ENCODE measurements around the gene HS3ST3A1.

Gene HS3ST3A1

DNA sequence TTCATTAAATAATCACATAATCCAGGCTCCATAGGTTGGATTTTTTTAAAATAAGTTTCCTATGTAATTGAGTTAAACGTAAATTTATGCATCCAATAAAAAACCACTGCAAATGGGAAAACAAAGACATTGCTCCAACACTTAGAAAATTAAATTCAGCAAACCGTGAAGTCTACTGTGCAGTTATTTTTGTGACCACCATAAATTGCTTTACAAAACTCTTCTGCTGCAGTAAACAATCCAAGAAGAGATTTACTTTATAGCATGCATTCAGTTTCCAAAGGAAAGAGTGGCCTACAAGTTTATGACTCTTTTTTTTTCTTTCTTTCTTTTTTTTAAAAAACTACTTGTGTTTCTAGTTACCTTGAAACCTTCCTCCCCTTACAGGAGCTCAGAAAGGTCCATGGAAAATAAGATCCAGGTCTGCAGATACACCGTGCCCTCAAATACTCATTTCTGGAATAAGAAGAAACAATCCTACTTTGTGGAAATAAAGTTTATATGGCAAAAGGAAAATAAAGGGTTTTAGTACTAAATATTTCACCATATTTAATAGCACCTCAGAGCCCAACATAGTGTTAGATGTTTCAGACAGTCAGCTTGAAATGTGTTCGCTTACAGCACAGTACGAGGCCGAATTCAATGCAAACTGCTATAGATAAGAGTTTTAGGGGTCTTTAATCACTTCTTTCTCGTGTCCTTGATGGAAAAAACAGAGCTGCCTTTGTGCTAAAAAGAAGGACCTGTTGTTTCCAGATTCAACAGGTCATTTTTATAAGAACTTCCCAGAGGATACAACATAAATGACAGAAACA lies 3.2 kb downstream of the HS3ST3A1 start:
- no peak for DNase-seq (ENCODE audit: low read depth)

DNA sequence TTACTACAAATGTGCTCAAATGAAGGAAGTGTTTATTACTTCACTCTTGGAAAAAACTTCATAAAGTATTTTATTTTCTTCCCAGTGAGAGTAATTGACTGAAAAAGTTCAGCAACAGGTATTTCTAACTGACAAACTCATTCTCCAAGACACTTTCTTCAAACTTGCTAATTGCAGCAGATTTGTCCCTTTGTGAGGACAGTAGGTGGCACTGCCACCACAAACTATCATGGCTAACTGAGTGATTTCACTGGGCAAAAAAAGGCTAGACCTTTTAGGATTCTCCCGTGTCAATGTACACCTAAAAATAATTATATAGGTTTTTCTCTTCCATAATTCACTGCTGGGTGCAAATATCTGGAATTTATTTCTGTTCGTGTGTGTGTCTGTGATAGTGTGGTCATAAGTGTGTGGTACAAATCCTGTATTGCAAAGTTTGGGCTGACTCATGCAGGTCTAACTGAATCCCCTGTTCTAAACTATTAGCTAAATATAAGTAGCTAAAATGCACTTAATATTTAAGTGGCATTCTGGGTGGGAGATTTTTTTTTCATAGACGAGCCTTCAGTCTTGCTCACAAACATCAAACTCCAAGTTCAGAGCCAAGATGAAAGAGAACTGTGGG lies 3.9 kb downstream of the HS3ST3A1 start:
- no peak for DNase-seq (ENCODE audit: low read depth)

GRCh38 chr17:13596241-13596923 lies 5.3 kb downstream of the HS3ST3A1 start:
- DNase-seq (ENCODE audit: low read depth), result no peak

- no peak for DNase-seq (ENCODE audit: low read depth)
Measured at GRCh38 chr17:13595599-13595899, 6.2 kb downstream of the HS3ST3A1 start.

DNA sequence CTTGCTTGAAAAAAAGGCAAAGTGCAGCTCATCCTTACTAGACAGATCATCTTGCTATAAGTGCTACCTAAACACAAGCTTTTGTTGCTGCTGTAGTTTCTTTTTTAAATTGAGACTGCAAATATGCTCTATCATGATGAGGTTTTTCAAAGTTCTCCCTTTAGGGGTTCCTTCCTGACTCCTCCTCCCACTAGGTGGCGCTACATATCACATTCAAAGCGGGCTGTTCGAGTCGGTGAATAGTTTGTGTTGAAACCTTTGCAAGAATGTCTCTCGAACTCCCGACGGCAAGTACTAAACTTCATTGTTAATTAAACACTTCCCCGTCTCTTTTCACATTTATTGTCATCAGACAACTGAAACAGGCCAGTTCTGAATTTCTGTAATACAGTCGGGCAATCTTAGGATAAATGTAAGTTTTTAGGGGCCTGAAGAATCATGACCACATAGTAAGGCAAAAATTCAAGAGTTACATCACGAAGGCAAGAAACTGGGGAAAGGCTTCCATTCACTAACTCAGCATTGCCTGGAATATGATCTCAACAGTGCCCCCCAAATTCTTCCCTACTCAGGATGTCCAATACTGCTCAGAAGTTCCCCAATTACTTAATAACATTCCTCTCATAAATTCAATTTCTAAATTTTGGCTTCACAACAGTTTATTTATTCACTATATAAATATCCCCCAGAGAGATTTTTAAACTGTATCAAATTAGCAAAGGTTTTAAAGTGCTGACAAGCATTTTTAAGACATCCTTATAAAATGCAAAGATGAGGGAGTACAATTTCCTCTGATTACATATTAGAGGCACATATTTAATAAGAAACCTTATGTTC lies 6.7 kb downstream of the HS3ST3A1 start:
- peak; percentile 71 for DNase-seq (ENCODE audit: low read depth)

- no peak for DNase-seq (ENCODE audit: low read depth)
Measured at GRCh38 chr17:13594310-13594709, 7.4 kb downstream of the HS3ST3A1 start.

DNA sequence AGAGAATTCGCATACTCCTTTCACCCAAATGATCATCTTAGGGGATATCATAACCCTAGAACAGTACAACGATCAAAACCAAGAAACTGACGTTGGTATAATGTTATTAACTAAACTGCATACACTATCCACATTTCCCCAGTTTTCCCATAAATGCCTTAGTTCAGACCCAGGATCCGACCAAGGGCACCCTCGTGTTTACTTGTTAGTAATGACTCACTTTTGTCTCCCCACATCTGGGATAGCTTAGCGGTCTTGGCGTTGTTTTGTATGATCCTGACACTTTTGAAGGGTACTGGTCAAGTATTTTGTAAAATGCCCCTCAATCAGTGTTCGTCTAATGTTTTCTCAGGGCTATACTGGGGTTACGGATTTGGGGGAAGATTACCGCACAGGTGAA lies 8.0 kb downstream of the HS3ST3A1 start:
- DNase-seq (ENCODE audit: low read depth), result no peak

- DNase-seq (ENCODE audit: low read depth), result no peak
Measured at GRCh38 chr17:13593021-13593751, 8.5 kb downstream of the HS3ST3A1 start.

DNA sequence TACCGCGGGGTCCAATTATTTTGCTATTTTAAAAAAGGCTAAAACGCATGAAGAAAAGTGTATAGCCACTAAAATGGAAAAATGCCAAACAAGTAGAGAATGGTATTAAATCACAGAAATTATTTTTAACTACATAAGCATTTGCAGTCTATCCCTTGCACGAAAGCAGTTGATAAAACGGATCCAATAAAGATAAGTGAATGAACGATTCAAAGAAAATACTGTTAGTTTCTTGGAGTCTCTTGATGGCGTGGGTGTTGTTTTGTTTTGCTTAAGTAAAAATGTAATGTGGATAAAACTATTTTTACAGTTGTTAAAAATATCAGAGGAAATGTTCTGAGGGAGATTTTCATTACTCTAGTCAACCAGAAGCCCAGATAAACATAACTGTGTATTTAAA lies 9.3 kb downstream of the HS3ST3A1 start:
- DNase-seq (ENCODE audit: low read depth), result no peak

- DNase-seq (ENCODE audit: low read depth), result no peak
Measured at GRCh38 chr17:13590441-13590840, 11.3 kb downstream of the HS3ST3A1 start.

GRCh38 chr17:13589658-13590057 lies 12.1 kb downstream of the HS3ST3A1 start:
- DNase-seq (ENCODE audit: low read depth), result no peak

DNA sequence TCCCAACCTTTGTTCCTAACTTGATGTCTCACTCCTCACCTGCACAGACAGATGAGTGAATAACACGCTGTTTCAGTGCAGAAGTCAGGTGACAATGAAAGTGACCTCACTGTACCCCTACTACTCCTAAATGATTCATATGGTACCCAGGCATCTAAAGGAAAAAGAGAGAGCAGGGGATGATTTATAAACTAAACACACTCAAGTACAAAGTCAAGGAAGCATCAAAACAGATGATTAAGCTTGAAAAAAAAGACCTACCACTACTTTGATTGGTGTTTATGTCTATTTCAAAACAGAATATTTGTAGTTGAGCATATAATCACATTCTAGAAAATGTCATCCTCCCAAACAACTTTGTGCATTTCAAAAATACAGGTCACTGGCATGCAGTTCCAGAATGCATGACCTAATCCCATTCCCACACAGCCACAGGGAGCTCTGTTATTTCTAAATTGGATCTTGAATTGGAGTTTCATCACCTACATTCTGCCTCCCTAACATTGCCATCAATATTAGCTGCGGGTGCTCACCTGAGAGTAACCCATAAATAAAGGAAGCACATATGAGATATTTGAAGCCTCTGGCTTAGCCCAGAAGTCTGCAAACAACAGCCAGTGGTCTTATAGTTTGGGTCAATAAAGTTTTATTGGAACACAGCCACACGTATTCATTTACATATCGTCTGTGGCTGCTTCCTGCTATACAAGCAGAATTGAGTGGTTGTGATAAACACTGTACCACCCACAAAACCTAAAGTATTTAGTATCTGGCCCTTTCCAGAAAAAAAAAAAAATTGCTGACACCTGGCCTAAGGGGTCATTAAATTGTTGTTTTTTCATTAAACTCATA lies 14.0 kb downstream of the HS3ST3A1 start:
- no peak for DNase-seq (ENCODE audit: low read depth)

DNA sequence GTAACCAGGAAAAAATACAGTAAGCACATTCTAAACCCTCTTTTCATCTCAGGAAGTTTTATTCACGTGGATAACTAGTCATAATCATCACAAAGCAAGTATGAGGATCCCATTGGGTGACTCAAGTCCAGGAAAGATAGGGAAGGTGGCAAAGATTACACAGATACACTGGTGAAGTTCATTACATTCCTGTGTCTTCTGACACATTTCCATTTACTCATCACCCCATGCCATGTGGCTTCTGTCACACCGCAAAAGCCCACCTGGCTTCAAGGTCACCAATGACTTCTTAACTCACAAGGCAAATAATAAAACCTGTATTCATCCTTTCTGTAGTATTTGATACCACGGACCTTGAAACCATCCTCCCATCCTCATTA lies 17.0 kb downstream of the HS3ST3A1 start:
- DNase-seq (ENCODE audit: low read depth), result no peak

GRCh38 chr17:13583996-13584700 lies 17.6 kb downstream of the HS3ST3A1 start:
- DNase-seq (ENCODE audit: low read depth), result no peak

- no peak for DNase-seq (ENCODE audit: low read depth)
Measured at GRCh38 chr17:13582776-13583547, 18.8 kb downstream of the HS3ST3A1 start.

DNA sequence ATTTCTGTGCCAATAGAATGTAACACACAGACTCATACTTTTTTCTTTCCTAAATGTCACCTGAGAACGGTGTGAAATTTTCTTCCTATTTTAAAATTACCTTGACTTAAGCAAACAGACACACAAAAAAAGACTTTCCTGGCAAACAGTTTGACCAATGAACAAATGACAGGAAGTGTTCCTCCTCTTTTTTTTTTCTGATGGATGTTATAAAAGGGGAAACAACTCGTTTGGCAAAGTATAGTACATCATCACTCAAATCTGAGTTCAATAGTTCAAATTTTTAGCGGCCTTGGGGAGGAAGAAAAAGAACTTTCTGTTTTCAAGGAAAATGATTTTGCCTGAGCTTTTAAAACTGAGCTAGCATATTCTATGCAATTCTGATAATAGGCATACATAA lies 19.8 kb downstream of the HS3ST3A1 start:
- DNase-seq (ENCODE audit: low read depth), result no peak

GRCh38 chr17:13580790-13581189 lies 20.9 kb downstream of the HS3ST3A1 start:
- no peak for DNase-seq (ENCODE audit: low read depth)

- DNase-seq (ENCODE audit: low read depth), result no peak
Measured at GRCh38 chr17:13576661-13577526, 24.8 kb downstream of the HS3ST3A1 start.
